Ishikawa (cell line): ENCODE results near the gene ANKRD65.

Source experiments
- CEBPB ChIP-seq: IDR thresholded peaks from 2 replicates; pipeline ENCODE4 v1.6.1; 2012
- CREB1 ChIP-seq: IDR thresholded peaks from 2 replicates; pipeline ENCODE4 v1.6.1; 2012; ENCODE audit warnings: low read depth
- EGR1 ChIP-seq: IDR thresholded peaks from 2 replicates; pipeline ENCODE4 v1.6.1; 2012
- EP300 ChIP-seq: IDR thresholded peaks from 2 replicates; pipeline ENCODE4 v1.6.1; 2012; ENCODE audit warnings: borderline replicate concordance
- FOXM1 ChIP-seq: IDR thresholded peaks from 2 replicates; pipeline ENCODE4 v1.6.1; 2012; ENCODE audit warnings: low read depth, borderline replicate concordance
- MAX ChIP-seq: IDR thresholded peaks from 2 replicates; pipeline ENCODE4 v1.6.1; 2012
- NFIC ChIP-seq: IDR thresholded peaks from 2 replicates; pipeline ENCODE4 v1.6.1; 2012
- RAD21 ChIP-seq: IDR thresholded peaks from 2 replicates; pipeline ENCODE4 v1.6.1; 2012; ENCODE audit warnings: low read depth
- REST ChIP-seq: IDR thresholded peaks from 2 replicates; pipeline ENCODE4 v1.6.1; 2012; ENCODE audit warnings: low read depth, mild to moderate bottlenecking
- TAF1 ChIP-seq: IDR thresholded peaks from 2 replicates; pipeline ENCODE4 v1.6.1; 2012; ENCODE audit warnings: low read depth, mild to moderate bottlenecking
- TCF12 ChIP-seq: IDR thresholded peaks from 2 replicates; pipeline ENCODE4 v1.6.1; 2012; ENCODE audit warnings: low read depth
- TEAD4 ChIP-seq: IDR thresholded peaks from 2 replicates; pipeline ENCODE4 v1.6.1; 2012
- USF1 ChIP-seq: IDR thresholded peaks from 2 replicates; pipeline ENCODE4 v1.6.1; 2012
- YY1 ChIP-seq: IDR thresholded peaks from 2 replicates; pipeline ENCODE4 v1.6.1; 2012; ENCODE audit warnings: low read depth
- ZBTB7A ChIP-seq: IDR thresholded peaks from 2 replicates; pipeline ENCODE4 v1.6.1; 2012; ENCODE audit warnings: low read depth

The ANKRD65 gene

GRCh38 chr1:1393014-1393413, 28.1 kb downstream of the ANKRD65 start:
- no peak for TF ChIP-seq TCF12
- TF ChIP-seq REST: no peak
- TF ChIP-seq EGR1: no peak
- TF ChIP-seq RAD21: no peak
- TF ChIP-seq EP300: no peak
- TF ChIP-seq YY1: no peak
- TF ChIP-seq TAF1: no peak
- no peak for TF ChIP-seq USF1
- no peak for TF ChIP-seq NFIC
- no peak for TF ChIP-seq CEBPB
- no peak for TF ChIP-seq TEAD4
- TF ChIP-seq MAX: no peak
- TF ChIP-seq FOXM1: no peak
- no peak for TF ChIP-seq ZBTB7A
- TF ChIP-seq CREB1: no peak

GRCh38 chr1:1391225-1391624, 29.9 kb downstream of the ANKRD65 start:
- TF ChIP-seq TCF12 (no peak), CREB1 (no peak), USF1 (no peak), CEBPB (no peak), EGR1 (no peak), TAF1 (no peak), MAX (no peak), RAD21 (no peak), FOXM1 (no peak), NFIC (no peak), TEAD4 (no peak), REST (no peak), EP300 (no peak), ZBTB7A (no peak), YY1 (no peak)

GRCh38 chr1:1390675-1391074, 30.4 kb downstream of the ANKRD65 start:
- no peak for TF ChIP-seq CREB1
- TF ChIP-seq RAD21: no peak
- TF ChIP-seq YY1: no peak
- no peak for TF ChIP-seq TEAD4
- no peak for TF ChIP-seq USF1
- no peak for TF ChIP-seq REST
- no peak for TF ChIP-seq FOXM1
- no peak for TF ChIP-seq TAF1
- TF ChIP-seq EGR1: no peak
- no peak for TF ChIP-seq NFIC
- no peak for TF ChIP-seq EP300
- TF ChIP-seq TCF12: no peak

- TF ChIP-seq YY1: no peak
- no peak for TF ChIP-seq NFIC
- TF ChIP-seq TEAD4: no peak
- no peak for TF ChIP-seq TCF12
- TF ChIP-seq CEBPB: no peak
- no peak for TF ChIP-seq EGR1
- TF ChIP-seq EP300: no peak
- TF ChIP-seq REST: no peak
- TF ChIP-seq USF1: no peak
- no peak for TF ChIP-seq ZBTB7A
- TF ChIP-seq CREB1: no peak
- no peak for TF ChIP-seq TAF1
- TF ChIP-seq RAD21: no peak
Observed at GRCh38 chr1:1388078-1388472, 33.0 kb downstream of the ANKRD65 start.
